GM12864 (cell line): ENCODE results near the gene SLK.

Experiments
- DNase-seq: peaks from one replicate; pipeline ENCODE4 v3.0.0-alpha.2; 2011; ENCODE audit warnings: low read depth
- H3K4me3 ChIP-seq: 2 replicates; pipeline ENCODE4 v1.5.1; 2011; ENCODE audit warnings: mild to moderate bottlenecking, low read depth, low read length, control low read depth
- CTCF ChIP-seq: IDR thresholded peaks from 2 replicates; pipeline ENCODE4 v1.5.1; 2011; ENCODE audit warnings: low read depth, mild to moderate bottlenecking, moderate library complexity, low read length, control low read depth, inconsistent platforms; ENCODE audit errors: missing control alignments

SLK gene

DNA sequence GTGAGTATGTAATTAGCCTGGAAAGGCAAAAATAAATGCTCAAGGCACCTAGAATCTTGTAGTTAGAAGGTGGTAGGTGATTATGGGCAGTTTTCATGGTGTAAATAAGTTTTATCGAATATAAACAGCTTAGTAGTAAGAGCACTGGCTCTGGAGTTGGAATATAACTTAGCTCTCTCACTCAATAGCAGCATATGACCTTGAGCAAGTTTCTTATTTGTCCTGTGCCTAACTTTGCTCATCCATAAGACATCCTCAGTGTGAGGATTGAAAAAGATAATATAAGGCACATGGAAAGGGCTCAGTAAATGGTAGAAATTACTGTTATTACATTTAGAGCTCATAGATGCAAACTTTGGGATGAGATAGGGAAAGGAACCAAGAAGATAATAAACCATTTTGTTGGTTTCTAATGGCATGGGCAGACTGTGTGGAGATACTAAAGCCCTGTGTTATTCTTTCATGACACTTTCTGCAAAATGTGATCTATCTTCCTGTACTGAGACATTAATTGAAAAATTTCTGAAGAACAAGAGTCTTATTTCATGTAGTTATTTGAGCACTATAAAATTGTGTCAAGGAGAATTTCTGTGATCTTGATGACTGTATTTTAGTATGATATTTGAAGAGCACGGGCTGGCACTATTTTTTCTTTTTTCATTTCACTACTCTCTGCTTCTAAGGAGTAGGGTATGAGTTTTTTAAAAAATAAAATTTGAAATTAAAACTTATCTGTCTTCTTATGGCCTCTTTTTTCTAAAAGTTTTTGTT is 3.1 kb downstream of the SLK start:
- H3K4me3 ChIP-seq, result peak overlapping the region; percentile 43; the same call in 1 of the 2 replicates
- no peak for TF ChIP-seq CTCF
- no peak for DNase-seq

DNA sequence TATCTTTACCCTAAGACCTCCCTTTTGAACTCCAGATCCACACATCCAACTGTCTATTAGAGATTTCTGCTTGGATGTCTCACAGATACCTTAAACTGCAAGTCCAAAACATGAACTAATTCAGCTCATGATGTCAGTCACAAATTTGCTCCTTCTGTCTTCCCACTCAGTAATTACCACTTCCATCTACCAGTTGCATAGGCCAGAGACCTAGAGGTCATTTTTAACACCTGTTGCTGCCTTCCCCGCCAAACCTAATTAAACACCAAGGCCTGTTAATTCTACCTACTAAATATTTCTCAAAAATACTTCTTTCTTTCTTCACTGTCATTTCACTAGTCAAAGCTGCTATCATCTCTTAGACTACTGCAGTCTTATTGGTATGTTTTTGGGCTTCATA is 8.2 kb downstream of the SLK start:
- DNase-seq, result no peak
- TF ChIP-seq CTCF, result no peak

DNA sequence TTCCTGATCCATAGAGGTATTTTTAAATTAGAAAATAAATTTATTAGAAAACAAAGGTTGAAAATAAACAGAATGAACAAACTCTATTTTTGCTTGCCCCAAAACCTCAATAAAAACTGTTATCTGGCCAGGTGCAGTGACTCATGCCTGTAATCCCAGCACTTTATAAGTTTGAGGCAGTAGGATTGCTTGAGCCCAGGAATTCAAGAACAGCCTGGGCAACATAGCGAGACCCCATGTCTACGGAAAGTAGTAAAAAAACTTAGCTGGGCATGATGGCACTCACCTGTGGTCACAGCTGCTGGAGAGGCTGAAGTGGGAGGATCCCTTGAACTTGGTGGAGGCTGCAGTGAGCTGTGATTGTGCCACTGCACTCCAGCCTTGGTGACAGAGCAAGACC is 10.3 kb downstream of the SLK start:
- no peak for DNase-seq
- no peak overlapping the region for H3K4me3 ChIP-seq
- TF ChIP-seq CTCF, result no peak

More for the DNA sequence above, 8.2 kb downstream of the SLK start:
- H3K4me3 ChIP-seq, result no peak overlapping the region

DNA sequence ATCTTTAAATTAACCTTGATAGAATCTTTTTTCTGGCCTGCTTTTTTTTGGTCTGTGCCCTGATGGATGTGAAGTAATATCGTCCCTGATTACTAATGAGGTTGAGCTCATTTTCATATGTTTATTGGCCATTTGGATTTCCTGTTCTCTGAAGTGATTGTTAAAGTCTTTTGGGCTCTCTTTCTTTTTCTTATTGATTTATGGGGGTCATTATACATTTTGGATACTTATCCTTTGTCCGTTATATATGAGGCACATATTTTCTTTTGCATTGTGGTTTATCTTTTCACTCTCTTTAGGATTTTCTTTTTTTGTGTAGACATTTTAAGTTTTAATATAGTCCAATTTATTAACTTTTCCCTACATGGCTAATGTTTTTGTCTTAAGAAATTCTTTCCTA is 12.6 kb downstream of the SLK start:
- no peak overlapping the region for H3K4me3 ChIP-seq
- no peak for DNase-seq
- no peak for TF ChIP-seq CTCF

DNA sequence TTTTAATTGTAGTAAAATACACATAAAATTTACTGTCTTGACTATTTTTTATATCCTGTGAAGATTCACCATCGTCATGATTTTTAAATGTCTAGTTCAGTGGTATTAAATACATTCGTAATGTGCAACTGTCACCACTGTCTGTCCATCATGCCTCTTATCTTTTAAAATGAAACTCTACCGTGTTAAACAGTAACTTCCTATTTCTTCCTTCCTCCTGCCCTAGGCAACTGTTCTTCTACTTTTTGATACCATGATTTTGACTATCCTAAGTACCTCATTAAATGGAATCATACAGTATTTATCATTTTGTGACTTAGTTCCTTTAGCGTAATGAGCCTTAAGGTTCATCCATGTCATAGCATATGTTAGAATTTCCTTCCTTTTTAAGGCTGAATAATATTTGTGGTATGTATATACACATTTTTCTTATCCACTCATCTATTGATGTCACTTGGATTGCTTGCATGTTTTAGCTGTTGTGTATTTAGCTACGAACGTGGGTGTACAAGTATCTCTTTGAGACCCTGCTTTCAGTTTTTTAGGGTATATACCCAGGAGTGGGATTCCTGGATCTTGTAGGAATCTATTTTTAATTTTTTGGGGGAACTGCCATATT is 13.5 kb downstream of the SLK start:
- DNase-seq, result no peak
- no peak for TF ChIP-seq CTCF
- no peak overlapping the region for H3K4me3 ChIP-seq

DNA sequence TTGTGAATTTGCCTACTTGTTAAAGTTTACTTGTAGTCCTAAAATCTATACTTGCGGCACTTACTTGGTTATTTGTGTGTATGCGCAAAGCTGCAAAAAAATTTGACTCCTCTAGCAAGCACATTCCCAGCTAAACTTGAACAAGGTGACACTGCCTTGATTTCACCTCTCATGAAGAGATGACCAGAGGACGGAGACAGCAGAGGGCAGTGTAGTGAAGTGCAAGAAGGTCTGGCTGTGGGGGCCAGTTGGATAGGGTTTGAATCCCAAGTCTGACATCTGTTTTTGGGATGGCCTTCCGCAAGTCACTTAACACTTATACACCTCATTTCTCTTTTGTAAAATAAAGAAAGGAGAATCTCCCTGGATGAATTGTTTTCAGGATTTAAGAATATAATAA is 15.7 kb downstream of the SLK start:
- no peak for DNase-seq
- no peak overlapping the region for H3K4me3 ChIP-seq
- peak; percentile 10 for TF ChIP-seq CTCF
